SW480 (cell line): ENCODE measurements around the gene ACTG1.

Experiments used
- DNase-seq: peaks from one replicate; pipeline ENCODE4 v3.0.0-alpha.2; 2016; ENCODE audit warnings: low spot score

ACTG1 gene

GRCh38 chr17:81481073-81481799 lies 31.4 kb downstream of the ACTG1 start:
- DNase-seq, result no peak

GRCh38 chr17:81480140-81481072 lies 32.2 kb downstream of the ACTG1 start:
- DNase-seq, result no peak

GRCh38 chr17:81479175-81480071 lies 33.2 kb downstream of the ACTG1 start:
- DNase-seq, result no peak

- no peak for DNase-seq
These were observed 34.5 kb downstream of the ACTG1 start for GRCh38 chr17:81478119-81478518.

- no peak for DNase-seq
These were observed 35.4 kb downstream of the ACTG1 start for GRCh38 chr17:81477173-81477572.

GRCh38 chr17:81476635-81477034 lies 36.0 kb downstream of the ACTG1 start:
- DNase-seq, result no peak

- no peak for DNase-seq
These were observed 36.5 kb downstream of the ACTG1 start for GRCh38 chr17:81476097-81476496.

- no peak for DNase-seq
These were observed 37.6 kb downstream of the ACTG1 start for GRCh38 chr17:81474958-81475357.

GRCh38 chr17:81473019-81473418 lies 39.6 kb downstream of the ACTG1 start:
- DNase-seq, result no peak

GRCh38 chr17:81471818-81472456 lies 40.7 kb downstream of the ACTG1 start:
- DNase-seq, result no peak

GRCh38 chr17:81470944-81471817 lies 41.4 kb downstream of the ACTG1 start:
- DNase-seq, result no peak

GRCh38 chr17:81470270-81470943 lies 42.2 kb downstream of the ACTG1 start:
- no peak for DNase-seq

GRCh38 chr17:81469266-81469665 lies 43.3 kb downstream of the ACTG1 start:
- DNase-seq, result no peak

- no peak for DNase-seq
These were observed 43.9 kb downstream of the ACTG1 start for GRCh38 chr17:81468770-81469121.

GRCh38 chr17:81468111-81468769 lies 44.4 kb downstream of the ACTG1 start:
- DNase-seq, result no peak

GRCh38 chr17:81466564-81467472 lies 45.8 kb downstream of the ACTG1 start:
- DNase-seq, result no peak

- no peak for DNase-seq
These were observed 46.7 kb downstream of the ACTG1 start for GRCh38 chr17:81465910-81466309.

GRCh38 chr17:81464586-81464985 lies 48.0 kb downstream of the ACTG1 start:
- DNase-seq, result no peak

- DNase-seq, result no peak
These were observed 49.1 kb downstream of the ACTG1 start for GRCh38 chr17:81463506-81463905.
